Smooth muscle cell (in vitro differentiated cells): Measurements from ENCODE around the gene KLF13. TPM values are rescaled to one million over a fixed set of nuclear protein-coding genes. Genes with fewer than 3 reads are reported as not detected.
A peak's percentile ranks its signal among the peaks of the same experiment; 100 is the strongest.

ENCODE experiments used
- DNase-seq: peaks from one replicate; lab custom pipeline; 2025; ENCODE audit not compliant: unreplicated experiment; lab: John Stamatoyannopoulos, UW
- H2AFZ ChIP-seq: fragments of 200-600 bp; sonication (generic); 2 replicates; pipeline ENCODE4 v1.6.0; 2016; ENCODE audit warnings: antibody characterized with exemption, low read depth, mild to moderate bottlenecking
- H3F3A ChIP-seq: fragments of 200-600 bp; sonication (generic); 2 replicates; pipeline ENCODE4 v1.6.0; 2017; ENCODE audit warnings: antibody characterized with exemption, low read depth
- H3K27ac ChIP-seq: fragments of 200-600 bp; sonication (generic); 2 replicates; pipeline ENCODE4 v1.5.1; 2016; ENCODE audit warnings: low read depth, mild to moderate bottlenecking
- H3K27me3 ChIP-seq: fragments of 200-600 bp; sonication (generic); 2 replicates; pipeline ENCODE4 v1.6.1; 2016; ENCODE audit warnings: low read depth, mild to moderate bottlenecking
- H3K36me3 ChIP-seq: fragments of 200-600 bp; sonication (generic); 2 replicates; pipeline ENCODE4 v1.5.1; 2016; ENCODE audit warnings: low read depth
- H3K4me1 ChIP-seq: fragments of 200-600 bp; sonication (generic); 2 replicates; pipeline ENCODE4 v1.5.1; 2016; ENCODE audit warnings: low read depth
- H3K4me2 ChIP-seq: fragments of 200-600 bp; sonication (generic); 2 replicates; pipeline ENCODE4 v1.6.0; 2016; ENCODE audit warnings: mild to moderate bottlenecking
- H3K4me3 ChIP-seq: fragments of 200-600 bp; sonication (generic); 2 replicates; pipeline ENCODE4 v1.5.1; 2016; ENCODE audit warnings: mild to moderate bottlenecking
- H3K79me2 ChIP-seq: fragments of 200-600 bp; sonication (generic); 2 replicates; pipeline ENCODE4 v1.6.0; 2016; ENCODE audit warnings: low read depth, mild to moderate bottlenecking
- H3K9ac ChIP-seq: fragments of 200-600 bp; sonication (generic); 2 replicates; pipeline ENCODE4 v1.6.0; 2016; ENCODE audit warnings: low read depth
- H3K9me3 ChIP-seq: fragments of 200-600 bp; sonication (generic); replicated peaks from 2 replicates; pipeline ENCODE4 v1.5.1; 2016; ENCODE audit warnings: low read depth
- H4K20me1 ChIP-seq: fragments of 200-600 bp; sonication (generic); 2 replicates; pipeline ENCODE4 v1.6.0; 2016; ENCODE audit warnings: low read depth
- CTCF ChIP-seq: fragments of 200-600 bp; sonication (generic); IDR thresholded peaks from 2 replicates; pipeline ENCODE4 v1.5.1; 2017; ENCODE audit warnings: borderline replicate concordance, mild to moderate bottlenecking, antibody characterized with exemption; ENCODE audit not compliant: insufficient read depth, poor library complexity, severe bottlenecking
- WGBS: methylation state at CpG from one replicate; pipeline ENCODE4 v1.1.7; 2016; ENCODE audit warnings: low lambda C conversion rate; 5-methylcytosine and 5-hydroxymethylcytosine counted together
- polyA plus RNA-seq: library from polyadenylated mRNA; unstranded; fragments of >200 nt; fragmentation: Nextera tagmentation; extraction: Ambion mirVana; gene quantifications from 2 replicates; pipeline ENCODE4 v1.2.1, GENCODE V29; 2016
- total RNA-seq: library from RNA; depleted of rRNA; stranded (reverse); fragments of >200 nt; gene quantifications from 2 replicates; pipeline ENCODE4 v1.2.3, GENCODE V29; 2014

KLF13 gene
- total and polyA plus RNA-seq, 2 experiments from 2014 or later = 42.1 to 74.2 TPM

GRCh38 chr15:31358957-31359701 is 32.5 kb downstream of the KLF13 start:
- Histone ChIP-seq H2AFZ (no peak overlapping the region), H3K4me1 (peaks cover 18% of the 10 kb centered on the region), H3F3A (no peaks in the 10 kb centered on the region), H4K20me1 (peaks cover 100% of the 10 kb centered on the region), H3K79me2 (peaks cover 100% of the 10 kb centered on the region), H3K4me3 (no peak overlapping the region), H3K36me3 (peaks cover 4% of the 10 kb centered on the region), H3K9ac (no peak overlapping the region), H3K4me2 (no peak overlapping the region), H3K9me3 (no peaks in the 10 kb centered on the region), H3K27ac (no peak overlapping the region), H3K27me3 (no peaks in the 10 kb centered on the region)
- TF ChIP-seq CTCF = no peak
- WGBS = 93% methylated on average over 8 of the region's 8 CpGs
- DNase-seq = no peak

GRCh38 chr15:31359702-31360111 is 33.1 kb downstream of the KLF13 start:
- Histone ChIP-seq H3K79me2 (peaks cover 100% of the 10 kb centered on the region), H3K9ac (no peak overlapping the region), H4K20me1 (peaks cover 100% of the 10 kb centered on the region)

GRCh38 chr15:31360158-31360561 is 33.5 kb downstream of the KLF13 start:
- no peaks in the 10 kb centered on the region for H3K27me3 ChIP-seq
- H3F3A ChIP-seq = peaks cover 5% of the 10 kb centered on the region
- H3K4me3 ChIP-seq = no peak overlapping the region
- 97% methylated on average over 8 of the region's 8 CpGs for WGBS
- H3K79me2 ChIP-seq = peaks cover 100% of the 10 kb centered on the region
- H3K27ac ChIP-seq = peak overlapping the region; percentile 47
- no peak for DNase-seq
- no peak overlapping the region for H3K4me2 ChIP-seq
- H2AFZ ChIP-seq = no peak overlapping the region
- H3K9ac ChIP-seq = no peak overlapping the region
- peaks cover 100% of the 10 kb centered on the region for H4K20me1 ChIP-seq
- TF ChIP-seq CTCF = no peak
- H3K9me3 ChIP-seq = no peaks in the 10 kb centered on the region
- peaks cover 20% of the 10 kb centered on the region for H3K4me1 ChIP-seq
- no peaks in the 10 kb centered on the region for H3K36me3 ChIP-seq

More at GRCh38 chr15:31359702-31360111, 33.1 kb downstream of the KLF13 start:
- Histone ChIP-seq H3K36me3 (peaks cover 4% of the 10 kb centered on the region), H3K4me3 (no peak overlapping the region), H3K9me3 (no peaks in the 10 kb centered on the region), H3K27ac (no peak overlapping the region), H3K27me3 (no peaks in the 10 kb centered on the region), H3F3A (peaks cover under 1% of the 10 kb centered on the region), H2AFZ (no peak overlapping the region), H3K4me2 (no peak overlapping the region), H3K4me1 (peaks cover 18% of the 10 kb centered on the region)
- no peak for DNase-seq
- 73% methylated on average over 7 of the region's 7 CpGs for WGBS
- no peak for TF ChIP-seq CTCF
